Medulla oblongata (tissue), 1 donor: ENCODE measurements around the gene SORL1.
A peak's percentile ranks its signal among the peaks of the same experiment; 100 is the strongest.

Source experiments
- DNase-seq: peaks from one replicate; pipeline ENCODE4 v3.0.0-alpha.2; 2015; ENCODE audit errors: extremely low spot score

Gene SORL1

GRCh38 chr11:121451178-121451985, 732 bp upstream of the SORL1 start:
- DNase-seq = no peak

- DNase-seq = no peak
Measured at GRCh38 chr11:121452609-121453150, 566 bp downstream of the SORL1 start, which contains the start of gene SORL1-AS1. Gene SORL1-AS1 (minus strand): TSS chr11:121452967.

GRCh38 chr11:121453589-121454299, 1.6 kb downstream of the SORL1 start:
- DNase-seq = no peak

GRCh38 chr11:121455115-121455514, 3.0 kb downstream of the SORL1 start:
- no peak for DNase-seq

DNA sequence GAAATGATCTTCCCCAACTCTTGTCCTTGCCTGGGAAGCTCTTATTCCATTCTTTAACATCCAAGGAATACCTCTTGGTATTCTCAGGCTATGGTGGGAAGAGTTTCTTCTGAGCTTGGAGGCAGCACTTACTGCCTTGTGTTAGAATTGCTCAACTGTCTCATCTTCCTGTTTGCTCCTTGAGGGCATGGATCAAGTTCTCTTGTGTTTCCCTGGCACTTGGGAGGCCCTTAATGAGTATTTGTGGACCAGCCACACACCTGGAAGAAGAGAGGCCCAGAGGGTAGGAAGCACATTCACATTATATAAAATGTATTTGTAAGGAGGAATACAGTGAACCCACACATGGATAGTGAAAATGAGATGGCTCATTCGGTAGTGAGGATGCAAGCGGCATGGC, 4.0 kb downstream of the SORL1 start:
- no peak for DNase-seq

DNA sequence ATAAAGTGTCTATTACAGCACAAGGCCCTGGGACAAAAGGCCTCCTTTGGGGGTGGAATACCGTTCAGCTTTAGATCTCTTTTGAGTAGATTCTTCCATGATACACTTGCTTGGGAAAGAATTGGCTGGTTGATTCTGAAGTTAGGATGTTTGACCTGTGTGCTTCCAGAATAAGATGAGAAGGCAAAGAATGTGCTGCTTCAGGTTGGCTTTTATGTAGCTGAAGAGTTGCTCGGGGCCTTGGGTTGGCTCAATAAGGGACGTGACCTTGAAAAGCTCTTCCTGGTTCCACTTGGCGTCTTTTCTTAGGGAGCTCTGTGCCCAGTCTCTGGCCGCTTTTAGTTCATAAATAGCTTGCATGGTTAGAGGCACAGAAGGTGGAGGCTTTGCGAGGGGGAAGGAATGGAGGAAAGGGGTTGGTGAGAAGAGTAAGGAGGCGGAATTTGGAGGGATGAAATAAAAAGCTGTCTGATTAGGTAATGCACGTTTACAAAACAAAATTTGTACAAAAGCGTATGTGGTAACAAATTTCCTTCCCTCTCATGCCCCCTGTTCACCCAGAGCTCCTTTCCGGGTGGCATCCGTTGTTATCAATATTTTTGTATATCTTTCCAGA, 4.8 kb downstream of the SORL1 start:
- no peak for DNase-seq

GRCh38 chr11:121458551-121458950, 6.4 kb downstream of the SORL1 start:
- no peak for DNase-seq

DNA sequence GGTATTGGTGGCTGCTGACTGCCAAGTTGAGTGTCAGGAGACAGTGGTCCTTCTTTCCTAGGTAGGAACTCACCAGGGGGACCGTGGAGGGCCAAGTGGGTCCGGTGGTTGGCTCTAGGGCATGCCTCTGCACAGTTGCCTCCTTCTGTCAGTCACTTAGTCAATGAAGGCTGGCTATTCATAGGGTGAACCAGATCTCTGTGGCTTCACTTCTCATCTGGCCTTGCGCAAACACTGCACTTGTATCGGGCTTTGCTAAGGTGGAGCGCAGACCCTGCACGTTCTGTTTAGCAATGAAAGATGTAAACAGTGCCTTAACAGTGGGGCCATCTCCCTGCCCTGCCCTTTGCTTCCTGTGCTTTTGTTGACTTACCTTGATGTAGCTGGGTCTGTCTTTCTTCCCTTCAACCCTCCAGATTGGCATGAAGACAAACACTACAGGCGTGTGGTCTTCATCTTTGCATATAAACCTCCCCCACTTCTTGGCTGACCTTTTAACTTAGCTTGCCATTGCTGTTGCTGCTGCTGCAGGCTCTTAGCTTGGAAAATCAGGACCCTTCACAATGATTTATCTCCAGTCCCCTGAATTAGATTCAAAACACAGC, 7.4 kb downstream of the SORL1 start:
- DNase-seq = no peak

DNA sequence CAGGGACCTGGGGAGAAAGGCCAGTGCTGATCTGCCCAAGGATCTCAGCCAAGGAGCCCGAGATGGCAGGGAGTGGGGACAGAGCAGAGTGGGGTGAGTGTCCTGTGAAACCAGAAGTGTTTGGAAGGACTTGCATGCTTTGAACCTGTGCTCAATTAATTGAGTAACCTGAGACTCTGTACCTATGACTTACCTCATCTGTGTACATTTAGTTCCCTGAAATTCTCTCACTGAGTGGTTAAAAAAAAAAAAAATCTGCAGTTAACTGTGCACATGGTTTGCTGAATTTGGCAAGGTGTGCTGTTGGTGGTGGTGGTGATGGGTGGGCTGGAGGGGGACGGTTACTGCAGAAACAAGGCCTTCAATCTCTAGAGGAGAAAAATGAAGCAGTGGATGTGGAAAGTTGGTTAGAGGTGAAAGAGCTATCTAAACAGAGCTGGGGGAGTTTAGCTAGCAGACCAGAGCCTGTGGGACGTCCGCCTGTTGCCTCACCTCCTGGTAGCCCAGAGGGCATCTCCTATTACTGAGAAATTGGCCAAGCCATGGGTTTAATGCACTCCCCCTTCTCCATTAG, 8.9 kb downstream of the SORL1 start:
- DNase-seq = no peak

DNA sequence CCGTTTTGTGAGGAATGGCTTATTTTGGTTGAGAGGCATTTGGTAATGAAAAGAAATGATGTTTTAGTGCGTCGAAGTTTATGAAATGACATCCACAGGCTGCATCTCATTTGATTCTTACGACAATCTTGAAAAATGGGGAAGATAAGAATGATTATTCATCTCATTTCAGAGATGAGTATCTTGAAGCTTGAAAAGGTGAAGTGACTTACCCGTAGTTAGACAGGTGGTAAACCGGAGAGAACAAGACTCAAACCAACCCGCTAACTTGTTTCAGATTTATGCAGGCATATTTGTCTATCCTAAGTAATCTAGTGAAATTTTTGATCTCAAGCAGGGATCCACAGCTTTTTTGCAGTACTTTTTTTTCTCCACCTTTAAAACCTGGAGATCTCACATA, 9.7 kb downstream of the SORL1 start:
- no peak for DNase-seq

DNA sequence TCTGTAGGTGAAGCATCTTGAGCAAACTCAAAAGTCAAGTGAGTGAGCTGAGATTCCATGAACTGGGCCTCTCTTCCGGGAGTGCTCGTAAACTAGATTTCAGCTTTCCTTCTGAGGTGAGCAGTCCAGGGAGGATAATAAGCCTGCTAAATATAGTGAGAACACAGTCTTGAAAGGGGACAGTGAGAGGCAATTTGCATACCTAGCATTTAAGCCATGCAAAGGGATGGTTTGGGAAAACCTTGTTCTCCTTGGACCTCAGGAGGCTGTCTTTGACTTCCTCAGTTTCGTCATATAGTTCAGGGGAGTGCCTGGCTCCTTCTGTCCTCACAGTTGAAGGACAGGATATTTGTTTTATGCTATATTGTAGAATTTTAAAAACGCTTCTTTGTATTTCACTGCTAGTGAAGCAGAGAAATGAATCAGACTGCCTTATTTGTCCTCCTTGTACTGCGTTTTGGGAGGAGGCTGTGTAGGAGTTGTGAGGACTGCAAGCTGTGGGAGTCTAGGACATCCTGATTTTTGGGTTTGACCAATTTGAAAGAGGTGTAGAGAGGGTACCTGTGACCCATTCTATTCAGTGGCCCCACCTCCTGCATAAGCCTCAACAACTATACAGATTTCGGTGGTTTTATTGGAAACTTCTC, 11.7 kb downstream of the SORL1 start:
- DNase-seq = no peak

- peak; percentile 80 for DNase-seq
Measured at GRCh38 chr11:121464352-121464946, 12.3 kb downstream of the SORL1 start.

GRCh38 chr11:121465709-121466062, 13.6 kb downstream of the SORL1 start:
- no peak for DNase-seq

- peak; percentile 91 for DNase-seq
Measured at GRCh38 chr11:121466063-121466794, 14.1 kb downstream of the SORL1 start.

- no peak for DNase-seq
Measured at GRCh38 chr11:121467471-121467870, 15.4 kb downstream of the SORL1 start.

DNA sequence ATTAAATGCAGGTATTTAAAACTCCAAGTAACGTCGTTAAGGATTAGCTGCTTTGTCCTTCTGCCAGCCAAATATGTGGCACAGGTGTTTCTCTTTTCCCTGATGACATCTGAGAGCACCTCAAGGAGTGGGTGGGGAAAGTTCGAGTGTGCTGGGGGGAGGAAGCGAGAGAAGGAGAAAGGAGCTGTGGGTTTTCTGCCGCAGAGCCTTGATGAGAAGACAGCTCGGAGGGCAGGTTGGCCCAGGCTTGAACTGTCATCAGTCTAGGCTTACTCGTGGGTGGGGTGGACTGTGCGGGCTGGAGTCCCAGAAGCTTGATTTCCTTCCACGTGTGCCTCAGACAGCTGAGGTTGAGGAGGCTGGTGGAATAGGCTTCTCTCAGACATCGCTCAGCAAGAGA, 15.9 kb downstream of the SORL1 start:
- no peak for DNase-seq

DNA sequence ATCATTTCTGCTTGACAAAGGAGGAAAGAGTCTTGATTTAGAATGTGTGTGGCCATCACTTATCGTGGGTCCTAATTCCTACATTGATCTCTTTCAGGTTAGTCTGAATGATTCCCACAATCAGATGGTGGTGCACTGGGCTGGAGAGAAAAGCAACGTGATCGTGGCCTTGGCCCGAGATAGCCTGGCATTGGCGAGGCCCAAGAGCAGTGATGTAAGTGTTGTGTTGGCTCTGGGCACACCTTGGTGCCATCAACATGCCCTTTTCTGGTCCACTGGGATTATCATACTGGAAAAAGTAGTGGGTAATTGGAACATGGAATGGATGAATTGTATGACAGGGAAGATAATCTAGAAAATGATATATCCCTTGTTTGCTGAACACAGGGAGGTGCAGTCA, 17.8 kb downstream of the SORL1 start:
- no peak for DNase-seq

- no peak for DNase-seq
Measured at GRCh38 chr11:121471167-121471566, 19.1 kb downstream of the SORL1 start.

GRCh38 chr11:121472312-121472711, 20.2 kb downstream of the SORL1 start:
- no peak for DNase-seq
